K562 (cell line): ENCODE measurements around the gene PGLYRP4. TPM values are rescaled to one million over a fixed set of nuclear protein-coding genes. Genes with fewer than 3 reads are reported as not detected.
A peak's percentile ranks its signal among the peaks of the same experiment; 100 is the strongest.

Source experiments
- ATAC-seq: fragments of 200-7000 bp; cut with Tn5 transposase; 3 replicates; pipeline ENCODE4 v1.9.1; 2020; ENCODE audit warnings: moderate library complexity
- BruUV-seq: library from RNA; stranded (reverse); fragments of 400-500 nt; replicated peaks from 2 replicates; lab custom pipeline; 2021; lab: Mats Ljungman, UMichigan
- CTCF ChIA-PET: fragments of 300-600 bp; formaldehyde crosslinking; extraction: SDS; loops from one replicate; lab custom pipeline; 2021; ENCODE audit warnings: low intra/inter-chr PET ratio; lab: Yijun Ruan, JAX
- POLR2A ChIA-PET: fragments of 300-600, 350-650 bp; sonication (Branson Sonifier 250); formaldehyde crosslinking; extraction: SDS; loops from one replicate; lab custom pipeline; 2021; ENCODE audit warnings: antibody characterized with exemption, inconsistent platforms; lab: Yijun Ruan, JAX
- DNase-seq, 4 experiments: peaks; one replicate each; pipeline versions ENCODE4 v3.0.0 to v3.0.0-alpha.2; 2011 to 2018; ENCODE audit warnings: low spot score in 3 of 4, mixed read lengths in 3 of 4; ENCODE audit errors: extremely low read depth in 1 of 4
- FAIRE-seq: peaks from 2 replicates; lab custom pipeline; 2011; peaks lifted over from hg19 to GRCh38; lab: Jason Lieb, UNC
- H2AFZ ChIP-seq: 2 replicates; pipeline ENCODE4 v1.6.0; 2011; ENCODE audit warnings: low read depth, low read length, control low read depth, inconsistent platforms
- H3K27ac ChIP-seq: fragments of 200-600 bp; 3 replicates; pipeline ENCODE4 v1.8.0; 2011; ENCODE audit warnings: low read depth, mild to moderate bottlenecking, control low read depth, inconsistent platforms, low read length, moderate library complexity, mixed read lengths; ENCODE audit errors: extremely low read depth
- H3K27me3 ChIP-seq, 2 experiments: fragments of 300-600 bp in 1 of 2; 2 replicates in 1 of 2; 3 replicates in 1 of 2; pipeline versions ENCODE4 v1.6.0 to v1.8.0; 2011; ENCODE audit warnings: inconsistent platforms in 2 of 2, low read length in 2 of 2, mild to moderate bottlenecking in 1 of 2, mixed read lengths in 1 of 2, moderate library complexity in 1 of 2; ENCODE audit not compliant: control insufficient read depth in 2 of 2, insufficient read depth in 2 of 2
- H3K36me3 ChIP-seq: fragments of 300-600 bp; 3 replicates; pipeline ENCODE4 v1.8.0; 2011; ENCODE audit warnings: mild to moderate bottlenecking, low read length, inconsistent platforms; ENCODE audit not compliant: control insufficient read depth, insufficient read depth
- H3K4me1 ChIP-seq, 2 experiments: fragments of 200-600 bp in 1 of 2; replicated peaks in 1 of 2; 2 replicates in 1 of 2; 3 replicates in 1 of 2; pipeline versions ENCODE4 v1.5.1 to v1.8.0; 2011; ENCODE audit warnings: inconsistent platforms in 2 of 2, low read length in 2 of 2, mild to moderate bottlenecking in 1 of 2, mixed read lengths in 1 of 2, moderate library complexity in 1 of 2; ENCODE audit not compliant: control insufficient read depth in 2 of 2, insufficient read depth in 2 of 2
- H3K4me2 ChIP-seq: 2 replicates; pipeline ENCODE4 v1.6.1; 2011; ENCODE audit warnings: low read length, control low read depth, inconsistent platforms, mixed read lengths; ENCODE audit not compliant: insufficient read depth
- H3K4me3 ChIP-seq: fragments of 200-600 bp; sonication (generic), shearing (Covaris generic); 2 replicates; pipeline ENCODE4 v1.5.1; 2016; ENCODE audit warnings: control low read depth, inconsistent platforms
- H3K79me2 ChIP-seq: fragments of 200-600 bp; 3 replicates; pipeline ENCODE4 v1.8.0; 2011; ENCODE audit warnings: low read length, inconsistent platforms; ENCODE audit not compliant: control insufficient read depth, insufficient read depth
- H3K9ac ChIP-seq, 2 experiments: 2 replicates each; pipeline versions ENCODE4 v1.6.0 to v1.6.1; 2011; ENCODE audit warnings: low read depth in 2 of 2, low read length in 2 of 2, control low read depth in 1 of 2, inconsistent platforms in 1 of 2, mild to moderate bottlenecking in 1 of 2, mixed read lengths in 1 of 2; ENCODE audit not compliant: insufficient read depth in 1 of 2
- H3K9me1 ChIP-seq: one replicate; pipeline ENCODE4 v1.6.0; 2011; ENCODE audit warnings: inconsistent platforms, mild to moderate bottlenecking, low read length, moderate library complexity; ENCODE audit not compliant: control insufficient read depth, insufficient read depth
- H3K9me3 ChIP-seq: replicated peaks from 2 replicates; pipeline ENCODE4 v1.5.1; 2011; ENCODE audit warnings: low read depth, low read length, inconsistent platforms; ENCODE audit not compliant: control insufficient read depth, insufficient read depth
- H4K20me1 ChIP-seq: replicated peaks from 2 replicates; pipeline ENCODE4 v1.6.1; 2011; ENCODE audit warnings: low read length, inconsistent platforms, mixed read lengths; ENCODE audit not compliant: control insufficient read depth, insufficient read depth
- OTX1 ChIP-seq: fragments of 450-650 bp; formaldehyde crosslinking; IDR thresholded peaks from 2 replicates; pipeline ENCODE4 v1.4.0; 2022; ENCODE audit warnings: mild to moderate bottlenecking
- RAD21 ChIP-seq, 2 experiments: fragments of 250-450 bp in 1 of 2; fragments of 450-650 bp in 1 of 2; sonication (Bioruptor Pico) in 1 of 2; formaldehyde crosslinking in 1 of 2; IDR thresholded peaks in 1 of 2; conservative IDR thresholded peaks in 1 of 2; 2 replicates each; pipeline versions ENCODE4 v1.4.0 to v1.8.0; 2020 to 2022; ENCODE audit warnings: mild to moderate bottlenecking in 2 of 2, moderate library complexity in 1 of 2
- SRSF3 ChIP-seq: fragments of 200-400 bp; formaldehyde crosslinking; IDR thresholded peaks from 2 replicates; pipeline ENCODE4 v1.6.1; 2016; ENCODE audit warnings: mild to moderate bottlenecking, low read length, moderate library complexity; ENCODE audit not compliant: insufficient read depth
- WGBS: fragments of 100-300 bp; shearing (Covaris generic); methylation state at CpG from one replicate; pipeline ENCODE4 v1.1.6; 2016; ENCODE audit warnings: low coverage, mixed read lengths; ENCODE audit not compliant: insufficient coverage; ENCODE audit errors: missing lambda C conversion rate; 5-methylcytosine and 5-hydroxymethylcytosine counted together
- in situ Hi-C: fragments of 300-500 bp; cut with MboI; formaldehyde crosslinking; loops from 4 replicates; pipeline ENCODE4 v1.15.0; 2018; ENCODE audit warnings: inconsistent platforms, mixed read lengths
- intact Hi-C: fragments of 100-400 bp; cut with micrococcal nuclease; formaldehyde crosslinking; loops from 2 replicates; pipeline ENCODE4 v1.14.2; 2022
- polyA plus RNA-seq, 8 experiments: library from polyadenylated mRNA; depleted of rRNA in 4 of 8; stranded (reverse) in 5 of 8; unstranded in 3 of 8; fragments of >200 nt; fragmentation: Nextera tagmentation in 2 of 8; fragmentation: Illumina TruSeq in 1 of 8; extraction: Ambion mirVana in 2 of 8; extraction: Trizol in 1 of 8; gene quantifications; 2 replicates each; pipeline versions ENCODE4 v1.2.1 to v1.2.3, GENCODE V29; 2011 to 2014; ENCODE audit warnings: inconsistent platforms in 1 of 8, missing spikeins in 1 of 8
- total RNA-seq, 7 experiments: library from RNA; depleted of rRNA in 6 of 7; stranded (reverse); fragments of >200 nt in 6 of 7; fragmentation: Illumina TruSeq in 2 of 7; extraction: Trizol in 2 of 7; gene quantifications; 2 replicates each; pipeline versions ENCODE4 v1.2.1 to v1.2.3, GENCODE V29; 2011 to 2021; ENCODE audit warnings: low replicate concordance in 1 of 7
- TF ChIP-seq, protein P1 (sequence below): sonication (generic); formaldehyde crosslinking; IDR thresholded peaks from 2 replicates; pipeline ENCODE4 v1.8.1; 2023; ENCODE audit warnings: mild to moderate bottlenecking, missing genetic modification reagents
- TF ChIP-seq, protein P2 (sequence below): fragments of 450-650 bp; IDR thresholded peaks from 2 replicates; pipeline ENCODE4 v1.6.1; 2016
- TF ChIP-seq, protein P3 (sequence below): sonication (generic); formaldehyde crosslinking; IDR thresholded peaks from 2 replicates; pipeline ENCODE4 v1.8.0; 2022; ENCODE audit warnings: mild to moderate bottlenecking, missing genetic modification reagents
- TF ChIP-seq, protein P4 (sequence below), 2 experiments: IDR thresholded peaks in 1 of 2; conservative IDR thresholded peaks in 1 of 2; 2 replicates each; pipeline ENCODE4 v1.6.1; 2016; ENCODE audit warnings: low read depth in 2 of 2, mild to moderate bottlenecking in 1 of 2, missing compliant biosample characterization in 1 of 2, missing genetic modification characterization in 1 of 2, moderate library complexity in 1 of 2

The PGLYRP4 gene
- total and polyA plus RNA-seq, 9 of the 15 experiments (the other 6 are each of a cell fraction or from before 2014, with no cell fraction given) = 0.06 to 0.13 (median 0.11) TPM; not detected in 6

DNA sequence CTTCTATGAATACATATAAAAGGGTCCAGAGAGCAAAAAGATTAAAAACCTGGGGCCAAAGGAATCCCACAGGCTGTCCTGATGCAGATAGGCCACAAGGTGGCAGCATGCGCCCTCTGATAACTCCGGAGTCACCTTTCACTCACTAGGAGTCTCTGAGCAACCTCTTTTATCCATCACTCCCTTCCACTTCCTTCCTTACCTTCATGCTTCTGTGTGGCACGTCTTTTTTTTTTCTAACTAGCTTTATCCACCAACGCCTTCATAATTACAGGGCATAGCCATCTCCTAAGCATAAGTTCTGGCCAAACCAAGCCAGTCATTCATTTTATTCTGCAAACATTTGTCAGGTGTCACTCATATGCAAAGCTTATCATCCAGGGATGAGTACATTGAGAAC is 3.9 kb upstream of the PGLYRP4 start:
- FAIRE-seq = peak; percentile 90
- H3K4me3 ChIP-seq = no peak overlapping the region
- ATAC-seq = peak; percentile 85
- BruUV-seq = no TSS peak
- ChIA-PET CTCF (interaction anchor here (0.6 to 3.1 kb wide), 7 partner anchors 13 to 1060 kb away, joined by 3 to 48 read pairs (median 3); partner anchors contain the start of gene PGLYRP3), POLR2A (interaction anchor here (1.6 to 2.6 kb wide), 3 partner anchors 9 to 143 kb away, joined by 3 to 9 read pairs (median 6); no protein-coding TSS in a partner anchor)
- in situ Hi-C loops = loop anchor here (5.0 to 10.0 kb wide), 2 partner anchors 155 to 402 kb away; no protein-coding TSS in a partner anchor
- H3K9me3 ChIP-seq = no peaks in the 10 kb centered on the region
- intact Hi-C loops = loop anchor here (2.0 to 10.0 kb wide), 3 partner anchors 216 to 632 kb away; partner anchors contain the start of gene RAB13
- H3K79me2 ChIP-seq = no peaks in the 10 kb centered on the region
- DNase-seq = peak; percentile 79 to 82 (median 80)
- peaks cover 7 to 31% of the 10 kb centered on the region in 2 experiments; a peak in 4 of 5 replicates for H3K27me3 ChIP-seq
- H3K4me2 ChIP-seq = no peak overlapping the region
- 2% methylated on average over 4 of the region's 4 CpGs for WGBS
- H3K9me1 ChIP-seq = no peaks in the 10 kb centered on the region
- H3K4me1 ChIP-seq = peaks cover 0 to 3% of the 10 kb centered on the region in 2 experiments; a peak in 1 of 5 replicates
- no peaks in the 10 kb centered on the region for H3K36me3 ChIP-seq
- H3K9ac ChIP-seq = no peak overlapping the region
- no peak overlapping the region for H2AFZ ChIP-seq
- no peak overlapping the region for H3K27ac ChIP-seq
- peaks cover 3% of the 10 kb centered on the region; the same call in 1 of the 2 replicates for H4K20me1 ChIP-seq
- TF ChIP-seq SRSF3 = no peak
- TF ChIP-seq, protein P1, sequence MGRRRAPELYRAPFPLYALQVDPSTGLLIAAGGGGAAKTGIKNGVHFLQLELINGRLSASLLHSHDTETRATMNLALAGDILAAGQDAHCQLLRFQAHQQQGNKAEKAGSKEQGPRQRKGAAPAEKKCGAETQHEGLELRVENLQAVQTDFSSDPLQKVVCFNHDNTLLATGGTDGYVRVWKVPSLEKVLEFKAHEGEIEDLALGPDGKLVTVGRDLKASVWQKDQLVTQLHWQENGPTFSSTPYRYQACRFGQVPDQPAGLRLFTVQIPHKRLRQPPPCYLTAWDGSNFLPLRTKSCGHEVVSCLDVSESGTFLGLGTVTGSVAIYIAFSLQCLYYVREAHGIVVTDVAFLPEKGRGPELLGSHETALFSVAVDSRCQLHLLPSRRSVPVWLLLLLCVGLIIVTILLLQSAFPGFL (CRISPR knock-in tag) = no peak
- TF ChIP-seq OTX1 (CRISPR knock-in tag) = no peak
- TF ChIP-seq, protein P2, sequence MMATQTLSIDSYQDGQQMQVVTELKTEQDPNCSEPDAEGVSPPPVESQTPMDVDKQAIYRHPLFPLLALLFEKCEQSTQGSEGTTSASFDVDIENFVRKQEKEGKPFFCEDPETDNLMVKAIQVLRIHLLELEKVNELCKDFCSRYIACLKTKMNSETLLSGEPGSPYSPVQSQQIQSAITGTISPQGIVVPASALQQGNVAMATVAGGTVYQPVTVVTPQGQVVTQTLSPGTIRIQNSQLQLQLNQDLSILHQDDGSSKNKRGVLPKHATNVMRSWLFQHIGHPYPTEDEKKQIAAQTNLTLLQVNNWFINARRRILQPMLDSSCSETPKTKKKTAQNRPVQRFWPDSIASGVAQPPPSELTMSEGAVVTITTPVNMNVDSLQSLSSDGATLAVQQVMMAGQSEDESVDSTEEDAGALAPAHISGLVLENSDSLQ = peak; percentile 69
- TF ChIP-seq RAD21 (CRISPR knock-in tag; conservative IDR thresholded peaks at IDR 0.05 in 1 of 2, IDR thresholded peaks at IDR 0.05 in 1 of 2) = peak; percentile 78 to 86
- TF ChIP-seq, protein P3, sequence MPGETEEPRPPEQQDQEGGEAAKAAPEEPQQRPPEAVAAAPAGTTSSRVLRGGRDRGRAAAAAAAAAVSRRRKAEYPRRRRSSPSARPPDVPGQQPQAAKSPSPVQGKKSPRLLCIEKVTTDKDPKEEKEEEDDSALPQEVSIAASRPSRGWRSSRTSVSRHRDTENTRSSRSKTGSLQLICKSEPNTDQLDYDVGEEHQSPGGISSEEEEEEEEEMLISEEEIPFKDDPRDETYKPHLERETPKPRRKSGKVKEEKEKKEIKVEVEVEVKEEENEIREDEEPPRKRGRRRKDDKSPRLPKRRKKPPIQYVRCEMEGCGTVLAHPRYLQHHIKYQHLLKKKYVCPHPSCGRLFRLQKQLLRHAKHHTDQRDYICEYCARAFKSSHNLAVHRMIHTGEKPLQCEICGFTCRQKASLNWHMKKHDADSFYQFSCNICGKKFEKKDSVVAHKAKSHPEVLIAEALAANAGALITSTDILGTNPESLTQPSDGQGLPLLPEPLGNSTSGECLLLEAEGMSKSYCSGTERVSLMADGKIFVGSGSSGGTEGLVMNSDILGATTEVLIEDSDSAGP = no peak
- TF ChIP-seq, protein P4, sequence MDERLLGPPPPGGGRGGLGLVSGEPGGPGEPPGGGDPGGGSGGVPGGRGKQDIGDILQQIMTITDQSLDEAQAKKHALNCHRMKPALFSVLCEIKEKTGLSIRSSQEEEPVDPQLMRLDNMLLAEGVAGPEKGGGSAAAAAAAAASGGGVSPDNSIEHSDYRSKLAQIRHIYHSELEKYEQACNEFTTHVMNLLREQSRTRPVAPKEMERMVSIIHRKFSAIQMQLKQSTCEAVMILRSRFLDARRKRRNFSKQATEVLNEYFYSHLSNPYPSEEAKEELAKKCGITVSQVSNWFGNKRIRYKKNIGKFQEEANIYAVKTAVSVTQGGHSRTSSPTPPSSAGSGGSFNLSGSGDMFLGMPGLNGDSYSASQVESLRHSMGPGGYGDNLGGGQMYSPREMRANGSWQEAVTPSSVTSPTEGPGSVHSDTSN (CRISPR knock-in tag; IDR thresholded peaks at IDR 0.05; ENCODE audit: low read depth) = no peak
- TF ChIP-seq, protein P4 (tag; conservative IDR thresholded peaks at IDR 0.05; ENCODE audit: low read depth) = peak; percentile 46; the same call in 1 of the 2 replicates
